Lung microvascular endothelial cell (primary cell): ENCODE measurements around the gene CEL. TPM values are rescaled to one million over a fixed set of nuclear protein-coding genes. Genes with fewer than 3 reads are reported as not detected.
"Not testable (repeated sequence)": the region's sequence is repeated elsewhere in the genome, so short reads cannot be mapped to it uniquely, and the experiment has no call there.

Experiments used
- DNase-seq, 2 donors: peaks; one replicate each; pipeline versions ENCODE4 v3.0.0 to v3.0.0-alpha.2; 2010; ENCODE audit warnings: low read depth in 2 of 2
- total RNA-seq: library from RNA; depleted of rRNA; stranded (reverse); fragments of >200 nt; gene quantifications from 2 replicates; pipeline ENCODE4 v1.2.1, GENCODE V29; 2014

The CEL gene
- total RNA-seq, 1 donor from 2014 or later, result under 0.01 TPM

DNA sequence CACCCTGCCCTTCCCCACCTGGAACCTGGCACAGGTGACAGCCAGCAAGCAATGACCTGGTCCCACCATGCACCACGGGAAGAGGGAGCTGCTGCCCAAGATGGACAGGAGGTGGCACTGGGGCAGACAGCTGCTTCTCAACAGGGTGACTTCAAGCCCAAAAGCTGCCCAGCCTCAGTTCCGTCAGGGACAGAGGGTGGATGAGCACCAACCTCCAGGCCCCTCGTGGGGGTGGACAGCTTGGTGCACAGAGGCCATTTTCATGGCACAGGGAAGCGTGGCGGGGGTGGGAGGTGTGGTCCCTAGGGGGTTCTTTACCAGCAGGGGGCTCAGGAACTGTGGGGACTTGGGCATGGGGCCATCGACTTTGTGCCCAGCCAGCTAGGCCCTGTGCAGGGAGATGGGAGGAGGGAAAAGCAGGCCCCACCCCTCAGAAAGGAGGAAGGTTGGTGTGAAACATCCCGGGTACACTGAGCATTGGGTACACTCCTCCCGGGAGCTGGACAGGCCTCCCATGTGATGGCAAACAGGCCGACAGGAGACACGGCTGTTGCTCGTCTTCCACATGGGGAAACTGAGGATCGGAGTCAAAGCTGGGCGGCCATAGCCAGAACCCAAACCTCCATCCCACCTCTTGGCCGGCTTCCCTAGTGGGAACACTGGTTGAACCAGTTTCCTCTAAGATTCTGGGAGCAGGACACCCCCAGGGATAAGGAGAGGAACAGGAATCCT is 1.9 kb downstream of the CEL start:
- DNase-seq, result no peak

DNA sequence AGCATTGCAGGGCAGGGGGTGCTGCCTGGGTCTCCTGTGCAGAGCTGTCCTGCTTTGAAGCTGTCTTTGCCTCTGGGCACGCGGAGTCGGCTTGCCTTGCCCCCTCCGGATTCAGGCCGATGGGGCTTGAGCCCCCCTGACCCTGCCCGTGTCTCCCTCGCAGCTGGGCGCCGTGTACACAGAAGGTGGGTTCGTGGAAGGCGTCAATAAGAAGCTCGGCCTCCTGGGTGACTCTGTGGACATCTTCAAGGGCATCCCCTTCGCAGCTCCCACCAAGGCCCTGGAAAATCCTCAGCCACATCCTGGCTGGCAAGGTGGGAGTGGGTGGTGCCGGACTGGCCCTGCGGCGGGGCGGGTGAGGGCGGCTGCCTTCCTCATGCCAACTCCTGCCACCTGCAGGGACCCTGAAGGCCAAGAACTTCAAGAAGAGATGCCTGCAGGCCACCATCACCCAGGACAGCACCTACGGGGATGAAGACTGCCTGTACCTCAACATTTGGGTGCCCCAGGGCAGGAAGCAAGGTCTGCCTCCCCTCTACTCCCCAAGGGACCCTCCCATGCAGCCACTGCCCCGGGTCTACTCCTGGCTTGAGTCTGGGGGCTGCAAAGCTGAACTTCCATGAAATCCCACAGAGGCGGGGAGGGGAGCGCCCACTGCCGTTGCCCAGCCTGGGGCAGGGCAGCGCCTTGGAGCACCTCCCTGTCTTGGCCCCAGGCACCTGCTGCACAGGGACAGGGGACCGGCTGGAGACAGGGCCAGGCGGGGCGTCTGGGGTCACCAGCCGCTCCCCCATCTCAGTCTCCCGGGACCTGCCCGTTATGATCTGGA is 2.7 kb downstream of the CEL start:
- DNase-seq, result no peak

DNA sequence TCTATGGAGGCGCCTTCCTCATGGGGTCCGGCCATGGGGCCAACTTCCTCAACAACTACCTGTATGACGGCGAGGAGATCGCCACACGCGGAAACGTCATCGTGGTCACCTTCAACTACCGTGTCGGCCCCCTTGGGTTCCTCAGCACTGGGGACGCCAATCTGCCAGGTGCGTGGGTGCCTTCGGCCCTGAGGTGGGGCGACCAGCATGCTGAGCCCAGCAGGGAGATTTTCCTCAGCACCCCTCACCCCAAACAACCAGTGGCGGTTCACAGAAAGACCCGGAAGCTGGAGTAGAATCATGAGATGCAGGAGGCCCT is 3.2 kb downstream of the CEL start:
- no peak for DNase-seq

DNA sequence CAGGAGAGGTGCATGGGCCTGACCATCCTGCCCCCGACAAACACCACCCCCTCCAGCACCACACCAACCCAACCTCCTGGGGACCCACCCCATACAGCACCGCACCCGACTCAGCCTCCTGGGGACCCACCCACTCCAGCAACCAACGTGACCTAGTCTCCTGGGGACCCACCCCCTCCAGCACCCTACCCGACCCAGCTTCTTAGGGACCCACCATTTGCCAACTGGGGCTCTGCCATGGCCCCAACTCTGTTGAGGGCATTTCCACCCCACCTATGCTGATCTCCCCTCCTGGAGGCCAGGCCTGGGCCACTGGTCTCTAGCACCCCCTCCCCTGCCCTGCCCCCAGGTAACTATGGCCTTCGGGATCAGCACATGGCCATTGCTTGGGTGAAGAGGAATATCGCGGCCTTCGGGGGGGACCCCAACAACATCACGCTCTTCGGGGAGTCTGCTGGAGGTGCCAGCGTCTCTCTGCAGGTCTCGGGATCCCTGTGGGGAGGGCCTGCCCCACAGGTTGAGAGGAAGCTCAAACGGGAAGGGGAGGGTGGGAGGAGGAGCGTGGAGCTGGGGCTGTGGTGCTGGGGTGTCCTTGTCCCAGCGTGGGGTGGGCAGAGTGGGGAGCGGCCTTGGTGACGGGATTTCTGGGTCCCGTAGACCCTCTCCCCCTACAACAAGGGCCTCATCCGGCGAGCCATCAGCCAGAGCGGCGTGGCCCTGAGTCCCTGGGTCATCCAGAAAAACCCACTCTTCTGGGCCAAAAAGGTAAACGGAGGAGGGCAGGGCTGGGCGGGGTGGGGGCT is 4.6 kb downstream of the CEL start:
- no peak for DNase-seq

DNA sequence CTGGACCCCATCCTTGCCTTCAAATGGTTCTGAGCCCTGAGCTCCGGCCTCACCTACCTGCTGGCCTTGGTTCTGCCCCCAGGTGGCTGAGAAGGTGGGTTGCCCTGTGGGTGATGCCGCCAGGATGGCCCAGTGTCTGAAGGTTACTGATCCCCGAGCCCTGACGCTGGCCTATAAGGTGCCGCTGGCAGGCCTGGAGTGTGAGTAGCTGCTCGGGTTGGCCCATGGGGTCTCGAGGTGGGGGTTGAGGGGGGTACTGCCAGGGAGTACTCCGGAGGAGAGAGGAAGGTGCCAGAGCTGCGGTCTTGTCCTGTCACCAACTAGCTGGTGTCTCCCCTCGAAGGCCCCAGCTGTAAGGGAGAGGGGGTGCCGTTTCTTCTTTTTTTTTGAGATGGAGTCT is 5.2 kb downstream of the CEL start:
- no peak for DNase-seq

DNA sequence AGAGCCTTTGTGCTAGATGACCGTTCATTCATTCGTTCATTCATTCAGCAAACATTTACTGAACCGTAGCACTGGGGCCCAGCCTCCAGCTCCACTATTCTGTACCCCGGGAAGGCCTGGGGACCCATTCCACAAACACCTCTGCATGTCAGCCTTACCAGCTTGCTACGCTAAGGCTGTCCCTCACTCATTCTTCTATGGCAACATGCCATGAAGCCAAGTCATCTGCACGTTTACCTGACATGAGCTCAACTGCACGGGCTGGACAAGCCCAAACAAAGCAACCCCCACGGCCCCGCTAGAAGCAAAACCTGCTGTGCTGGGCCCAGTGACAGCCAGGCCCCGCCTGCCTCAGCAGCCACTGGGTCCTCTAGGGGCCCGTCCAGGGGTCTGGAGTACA is 6.0 kb downstream of the CEL start:
- DNase-seq, result no peak

DNA sequence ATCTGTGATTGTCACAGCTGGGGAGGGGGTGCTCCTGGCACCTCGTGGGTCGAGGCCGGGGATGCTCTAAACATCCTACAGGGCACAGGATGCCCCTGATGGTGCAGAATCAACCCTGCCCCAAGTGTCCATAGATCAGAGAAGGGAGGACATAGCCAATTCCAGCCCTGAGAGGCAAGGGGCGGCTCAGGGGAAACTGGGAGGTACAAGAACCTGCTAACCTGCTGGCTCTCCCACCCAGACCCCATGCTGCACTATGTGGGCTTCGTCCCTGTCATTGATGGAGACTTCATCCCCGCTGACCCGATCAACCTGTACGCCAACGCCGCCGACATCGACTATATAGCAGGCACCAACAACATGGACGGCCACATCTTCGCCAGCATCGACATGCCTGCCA is 6.7 kb downstream of the CEL start:
- not testable (repeated sequence) for DNase-seq

DNA sequence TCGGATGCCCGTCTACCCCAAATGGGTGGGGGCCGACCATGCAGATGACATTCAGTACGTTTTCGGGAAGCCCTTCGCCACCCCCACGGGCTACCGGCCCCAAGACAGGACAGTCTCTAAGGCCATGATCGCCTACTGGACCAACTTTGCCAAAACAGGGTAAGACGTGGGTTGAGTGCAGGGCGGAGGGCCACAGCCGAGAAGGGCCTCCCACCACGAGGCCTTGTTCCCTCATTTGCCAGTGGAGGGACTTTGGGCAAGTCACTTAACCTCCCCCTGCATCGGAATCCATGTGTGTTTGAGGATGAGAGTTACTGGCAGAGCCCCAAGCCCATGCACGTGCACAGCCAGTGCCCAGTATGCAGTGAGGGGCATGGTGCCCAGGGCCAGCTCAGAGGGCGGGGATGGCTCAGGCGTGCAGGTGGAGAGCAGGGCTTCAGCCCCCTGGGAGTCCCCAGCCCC is 8.8 kb downstream of the CEL start:
- not testable (repeated sequence) for DNase-seq

DNA sequence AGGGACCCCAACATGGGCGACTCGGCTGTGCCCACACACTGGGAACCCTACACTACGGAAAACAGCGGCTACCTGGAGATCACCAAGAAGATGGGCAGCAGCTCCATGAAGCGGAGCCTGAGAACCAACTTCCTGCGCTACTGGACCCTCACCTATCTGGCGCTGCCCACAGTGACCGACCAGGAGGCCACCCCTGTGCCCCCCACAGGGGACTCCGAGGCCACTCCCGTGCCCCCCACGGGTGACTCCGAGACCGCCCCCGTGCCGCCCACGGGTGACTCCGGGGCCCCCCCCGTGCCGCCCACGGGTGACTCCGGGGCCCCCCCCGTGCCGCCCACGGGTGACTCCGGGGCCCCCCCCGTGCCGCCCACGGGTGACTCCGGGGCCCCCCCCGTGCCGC is 9.2 kb downstream of the CEL start:
- DNase-seq, result not testable (repeated sequence)

DNA sequence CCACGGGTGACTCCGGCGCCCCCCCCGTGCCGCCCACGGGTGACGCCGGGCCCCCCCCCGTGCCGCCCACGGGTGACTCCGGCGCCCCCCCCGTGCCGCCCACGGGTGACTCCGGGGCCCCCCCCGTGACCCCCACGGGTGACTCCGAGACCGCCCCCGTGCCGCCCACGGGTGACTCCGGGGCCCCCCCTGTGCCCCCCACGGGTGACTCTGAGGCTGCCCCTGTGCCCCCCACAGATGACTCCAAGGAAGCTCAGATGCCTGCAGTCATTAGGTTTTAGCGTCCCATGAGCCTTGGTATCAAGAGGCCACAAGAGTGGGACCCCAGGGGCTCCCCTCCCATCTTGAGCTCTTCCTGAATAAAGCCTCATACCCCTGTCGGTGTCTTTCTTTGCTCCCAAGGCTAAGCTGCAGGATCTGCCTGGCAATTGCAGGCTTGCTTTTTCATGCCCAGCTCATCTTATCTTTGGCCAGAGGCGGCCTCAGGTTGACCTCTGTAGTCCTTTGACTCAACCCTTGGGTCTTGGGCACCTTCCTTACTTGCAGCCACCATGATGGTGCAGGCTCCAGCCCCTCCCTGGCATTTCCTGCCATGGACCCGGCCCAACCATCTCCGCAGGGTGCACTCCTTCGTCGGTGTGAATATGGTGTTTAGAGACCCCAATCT is 9.8 kb downstream of the CEL start:
- no peak for DNase-seq

DNA sequence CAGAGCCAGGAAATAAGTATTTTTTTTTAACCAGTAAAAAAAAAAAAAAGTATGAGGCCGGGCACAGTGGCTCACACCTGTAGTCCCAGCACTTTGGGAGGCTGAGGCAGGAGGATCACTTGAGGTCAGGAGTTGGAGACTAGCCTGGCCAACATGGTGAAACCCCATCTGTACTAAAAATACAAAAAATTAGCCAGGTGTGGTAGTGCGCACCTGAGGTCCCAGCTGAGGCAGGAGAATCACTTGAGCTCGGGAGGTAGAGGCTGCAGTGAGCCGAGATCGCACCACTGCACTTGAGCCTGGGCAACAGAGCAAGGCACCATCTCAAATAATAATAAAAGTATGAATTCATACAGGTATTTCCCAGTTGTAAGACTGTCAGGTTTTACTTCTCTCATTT is 10.4 kb downstream of the CEL start:
- not testable (repeated sequence) for DNase-seq

DNA sequence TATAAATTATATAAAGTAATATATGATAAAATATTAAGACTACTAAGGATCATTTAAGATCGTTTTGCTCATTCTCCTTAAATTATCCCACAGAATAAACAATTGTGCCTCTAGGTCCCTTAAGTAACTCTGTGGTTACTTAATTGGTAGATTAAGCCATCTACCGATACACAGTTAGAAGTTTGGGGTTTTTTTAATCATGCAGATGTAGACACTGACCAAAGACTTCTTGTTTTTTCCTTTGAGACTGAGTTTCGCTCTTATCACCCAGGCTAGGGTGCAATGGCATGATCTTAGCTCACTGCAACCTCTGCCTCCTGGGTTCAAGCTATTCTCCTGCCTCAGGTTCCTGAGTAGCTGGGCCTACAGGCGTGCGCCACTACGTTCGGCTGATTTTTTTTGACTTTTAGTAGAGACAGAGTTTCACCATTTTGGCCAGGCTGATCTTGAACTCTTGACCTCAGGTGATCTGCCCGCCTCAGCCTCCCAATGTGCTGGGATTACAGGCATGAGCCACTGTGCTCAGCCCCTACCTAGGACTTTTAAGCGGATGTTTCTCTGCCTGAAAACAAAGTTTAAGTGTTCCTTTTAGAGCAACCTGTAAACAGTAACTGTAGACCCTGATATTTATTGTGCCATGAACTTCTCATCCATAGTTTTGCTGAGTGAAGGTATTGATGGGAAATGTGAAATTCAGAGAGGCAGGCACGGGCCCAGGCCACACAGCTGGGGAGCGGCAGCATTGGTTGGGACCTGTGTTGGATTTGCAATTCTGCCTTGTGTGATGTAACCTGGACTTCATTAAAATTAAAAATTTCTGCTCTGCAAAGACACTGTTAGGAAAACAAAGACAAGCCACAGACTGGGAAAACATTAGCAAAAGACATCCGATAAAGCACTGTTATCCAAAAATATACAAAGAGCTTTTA is 11.6 kb downstream of the CEL start:
- DNase-seq, result no peak

DNA sequence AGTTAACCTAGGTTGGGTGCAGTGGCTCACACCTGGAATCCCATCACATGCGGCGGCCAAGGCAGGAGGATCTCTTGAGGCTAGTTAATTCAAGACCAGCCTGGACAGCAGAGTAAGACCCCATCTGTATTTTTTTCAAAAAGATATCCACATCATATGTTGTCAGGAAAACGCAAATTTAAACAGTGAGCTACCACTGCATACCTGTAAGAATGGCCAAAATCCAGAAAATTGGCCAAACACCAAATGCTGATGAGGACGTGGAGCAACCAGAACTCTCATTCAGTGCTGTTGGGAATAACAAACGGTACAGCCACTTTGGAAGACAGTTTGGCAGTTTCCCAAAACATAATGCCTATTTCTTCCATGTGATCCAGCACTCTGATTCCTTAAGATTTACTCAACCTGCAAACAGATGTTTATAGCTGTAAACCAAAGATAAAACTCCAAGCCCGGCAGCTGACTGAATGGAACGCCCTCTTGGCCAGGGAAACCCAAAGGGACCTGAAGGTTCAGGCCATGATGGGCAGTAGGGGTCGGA is 12.4 kb downstream of the CEL start:
- no peak for DNase-seq

DNA sequence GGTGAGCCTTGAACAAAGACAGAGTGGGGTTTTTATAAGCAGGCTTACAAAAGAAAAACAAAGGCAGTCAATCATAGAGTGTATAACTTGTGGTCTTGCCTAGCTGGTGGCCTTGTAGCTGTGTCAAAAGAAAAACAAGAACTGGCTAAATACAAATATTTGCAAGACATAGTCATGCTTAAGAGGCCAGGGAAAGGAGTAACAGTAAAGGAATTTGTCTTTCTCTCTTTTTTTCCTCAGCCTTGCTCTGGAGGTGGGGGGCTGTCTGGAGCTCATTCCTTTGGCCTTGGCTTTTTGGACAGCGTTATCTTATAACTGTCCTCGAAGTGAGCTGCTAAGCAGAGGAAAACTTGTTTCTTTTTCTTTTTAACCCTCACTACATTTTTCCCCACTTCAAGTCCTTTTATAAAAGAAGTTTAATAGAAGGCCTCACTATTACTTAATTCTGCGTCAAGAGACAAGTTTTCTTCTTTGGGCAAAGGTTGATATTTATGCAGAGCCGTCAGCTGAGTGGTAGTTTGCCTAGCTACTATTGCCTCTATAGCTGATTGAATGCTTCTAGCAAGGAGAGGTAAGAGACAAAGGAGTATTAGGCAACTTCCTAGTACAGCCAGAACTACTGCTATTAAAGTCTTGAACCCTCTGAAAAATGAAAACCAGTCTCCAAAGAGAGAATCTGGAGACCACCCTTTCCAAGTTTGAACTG is 14.3 kb downstream of the CEL start:
- DNase-seq, result no peak

DNA sequence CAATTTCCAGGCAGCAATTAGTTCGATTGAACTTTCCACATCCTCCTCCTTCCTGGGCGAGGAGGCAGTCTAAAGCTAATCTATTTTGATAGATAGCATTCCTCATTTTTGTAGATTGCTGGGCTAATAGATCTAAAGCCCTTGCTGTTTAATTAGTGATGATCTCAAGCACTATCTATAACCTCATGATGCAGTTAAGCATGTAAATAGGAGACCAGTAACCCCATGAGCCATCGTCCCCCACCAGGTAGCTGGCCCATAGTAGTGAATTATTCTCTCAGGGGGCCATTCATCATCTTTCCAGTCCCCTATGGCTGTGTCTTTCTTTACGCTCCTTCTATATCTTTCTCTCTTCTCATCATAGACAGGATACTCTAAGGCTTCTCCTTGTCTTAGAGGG is 14.9 kb downstream of the CEL start:
- no peak for DNase-seq

DNA sequence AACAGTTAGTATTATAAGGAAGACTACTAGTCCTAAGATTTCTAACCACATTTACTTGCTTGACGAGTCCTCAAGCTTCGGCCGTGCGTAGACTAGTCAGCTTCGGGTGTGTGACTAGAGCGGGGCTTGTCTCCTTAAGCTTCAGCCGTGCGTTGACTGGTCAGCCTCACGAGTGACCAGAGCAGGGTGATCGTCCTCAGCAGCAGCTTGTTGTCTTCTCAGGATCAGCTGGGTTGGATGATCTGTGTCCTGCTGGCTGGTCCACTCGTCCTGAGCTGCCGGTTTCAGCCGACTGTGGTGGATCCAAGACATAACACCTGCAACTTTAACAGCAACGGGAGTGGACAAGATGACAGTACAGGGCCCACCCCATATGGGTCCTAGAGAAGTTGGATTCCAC is 16.7 kb downstream of the CEL start:
- no peak for DNase-seq

DNA sequence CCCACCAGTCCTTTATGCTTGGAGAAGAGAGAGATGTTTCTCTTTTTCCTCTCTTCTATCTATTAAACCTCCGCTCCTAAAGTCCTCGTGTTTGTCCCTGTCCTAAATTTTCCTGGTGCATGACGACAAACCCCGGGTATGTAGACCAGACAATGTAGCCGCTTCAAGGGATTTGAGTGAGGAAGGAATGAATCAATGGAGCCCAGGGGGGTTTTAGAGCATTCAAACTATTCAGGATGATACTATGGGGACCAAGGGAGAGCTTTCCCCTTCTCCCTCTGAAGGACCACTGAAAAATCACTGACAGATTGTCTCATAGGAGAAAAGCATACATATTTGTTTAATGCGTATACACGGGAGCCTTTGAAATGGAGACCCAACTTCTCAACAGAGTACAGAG is 18.4 kb downstream of the CEL start:
- DNase-seq, result no peak

DNA sequence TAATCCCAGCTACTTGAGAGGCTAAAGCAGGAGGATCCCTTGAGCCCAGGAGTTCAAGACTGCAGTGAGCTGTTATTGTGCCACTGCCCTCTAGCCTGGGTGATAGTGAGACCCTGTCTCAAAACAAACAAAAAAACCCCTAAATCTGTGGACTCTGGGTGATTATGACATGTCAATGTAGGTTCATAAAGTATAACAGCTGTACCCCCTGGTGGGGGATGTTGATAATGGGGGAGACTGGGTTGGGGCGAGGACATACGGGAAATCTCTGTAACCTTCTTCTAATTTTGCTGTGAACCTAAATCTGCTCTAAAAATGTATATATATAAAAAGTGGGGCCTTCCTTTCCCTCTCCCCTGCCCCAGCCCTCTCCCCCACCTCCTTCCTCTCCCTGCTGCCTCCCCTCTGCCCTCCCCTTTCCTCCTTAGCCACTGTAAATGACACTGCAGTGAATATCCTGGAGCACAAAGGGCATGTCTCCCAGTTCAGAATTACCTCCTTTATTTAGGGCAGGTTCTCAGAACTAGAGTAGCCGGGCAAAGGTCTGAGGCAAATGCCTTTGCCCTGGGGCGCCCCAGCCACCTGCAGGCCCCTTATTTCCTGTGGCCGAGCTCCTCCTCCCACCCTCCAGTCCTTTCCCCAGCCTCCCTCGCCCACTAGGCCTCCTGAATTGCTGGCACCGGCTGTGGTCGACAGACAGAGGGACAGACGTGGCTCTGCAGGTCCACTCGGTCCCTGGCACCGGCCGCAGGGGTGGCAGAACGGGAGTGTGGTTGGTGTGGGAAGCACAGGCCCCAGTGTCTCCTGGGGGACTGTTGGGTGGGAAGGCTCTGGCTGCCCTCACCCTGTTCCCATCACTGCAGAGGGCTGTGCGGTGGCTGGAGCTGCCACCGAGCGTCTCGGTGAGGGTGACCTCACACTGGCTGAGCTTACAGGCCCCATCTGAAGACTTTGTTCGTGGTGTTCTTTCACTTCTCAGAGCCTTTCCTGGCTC is 19.3 kb downstream of the CEL start:
- not testable (repeated sequence) for DNase-seq
